ENCODE measurements around the gene AFM.

DNA sequence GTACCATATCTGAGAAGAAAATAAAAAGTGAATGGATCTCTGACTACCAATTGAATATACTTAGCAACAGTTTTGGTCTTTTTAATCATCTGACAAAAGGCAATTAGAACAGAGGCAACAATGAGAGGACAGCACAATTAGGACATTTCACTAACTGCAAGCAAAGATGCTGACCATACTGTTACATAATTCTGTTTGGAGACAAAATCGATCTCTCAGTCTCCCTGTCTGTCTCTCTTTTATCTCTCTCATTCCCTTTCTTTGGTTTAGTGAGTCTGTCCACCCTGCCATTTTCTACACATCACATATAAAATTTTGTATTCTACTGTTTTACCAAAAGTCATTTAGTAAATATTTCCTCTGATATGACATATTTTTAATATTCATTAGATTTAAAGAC is 2.2 kb upstream of the AFM start:
- TF ChIP-seq PHF21A (CRISPR knock-in tag; IDR thresholded peaks at IDR 0.05) (no peak), SIN3A (IDR thresholded peaks at IDR 0.05; ENCODE audit: borderline replicate concordance, low read depth, low read length) (no peak), FOXK2 (IDR thresholded peaks at IDR 0.05) (no peak), EP300 (IDR thresholded peaks at IDR 0.05; ENCODE audit: low read depth in 2 of 2, low read length in 2 of 2) (no peak), EP300 (CRISPR knock-in tag; IDR thresholded peaks at IDR 0.05; ENCODE audit: borderline replicate concordance) (no peak), CTCF (CRISPR knock-in tag; IDR thresholded peaks at IDR 0.05) (no peak), DPF2 (CRISPR knock-in tag; IDR thresholded peaks at IDR 0.05; ENCODE audit: borderline replicate concordance, low read depth) (no peak), EZH2 (conservative IDR thresholded peaks at IDR 0.05; ENCODE audit: low read depth, low read length) (no peak), ZNF570 (CRISPR knock-in tag; IDR thresholded peaks at IDR 0.05; ENCODE audit: borderline replicate concordance) (no peak)
- TF ChIP-seq, protein P1, sequence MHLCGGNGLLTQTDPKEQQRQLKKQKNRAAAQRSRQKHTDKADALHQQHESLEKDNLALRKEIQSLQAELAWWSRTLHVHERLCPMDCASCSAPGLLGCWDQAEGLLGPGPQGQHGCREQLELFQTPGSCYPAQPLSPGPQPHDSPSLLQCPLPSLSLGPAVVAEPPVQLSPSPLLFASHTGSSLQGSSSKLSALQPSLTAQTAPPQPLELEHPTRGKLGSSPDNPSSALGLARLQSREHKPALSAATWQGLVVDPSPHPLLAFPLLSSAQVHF (CRISPR knock-in tag; IDR thresholded peaks at IDR 0.05) = no peak
- TF ChIP-seq, protein P2, sequence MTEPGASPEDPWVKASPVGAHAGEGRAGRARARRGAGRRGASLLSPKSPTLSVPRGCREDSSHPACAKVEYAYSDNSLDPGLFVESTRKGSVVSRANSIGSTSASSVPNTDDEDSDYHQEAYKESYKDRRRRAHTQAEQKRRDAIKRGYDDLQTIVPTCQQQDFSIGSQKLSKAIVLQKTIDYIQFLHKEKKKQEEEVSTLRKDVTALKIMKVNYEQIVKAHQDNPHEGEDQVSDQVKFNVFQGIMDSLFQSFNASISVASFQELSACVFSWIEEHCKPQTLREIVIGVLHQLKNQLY (CRISPR knock-in tag; IDR thresholded peaks at IDR 0.05) = no peak
- TF ChIP-seq, protein P3, sequence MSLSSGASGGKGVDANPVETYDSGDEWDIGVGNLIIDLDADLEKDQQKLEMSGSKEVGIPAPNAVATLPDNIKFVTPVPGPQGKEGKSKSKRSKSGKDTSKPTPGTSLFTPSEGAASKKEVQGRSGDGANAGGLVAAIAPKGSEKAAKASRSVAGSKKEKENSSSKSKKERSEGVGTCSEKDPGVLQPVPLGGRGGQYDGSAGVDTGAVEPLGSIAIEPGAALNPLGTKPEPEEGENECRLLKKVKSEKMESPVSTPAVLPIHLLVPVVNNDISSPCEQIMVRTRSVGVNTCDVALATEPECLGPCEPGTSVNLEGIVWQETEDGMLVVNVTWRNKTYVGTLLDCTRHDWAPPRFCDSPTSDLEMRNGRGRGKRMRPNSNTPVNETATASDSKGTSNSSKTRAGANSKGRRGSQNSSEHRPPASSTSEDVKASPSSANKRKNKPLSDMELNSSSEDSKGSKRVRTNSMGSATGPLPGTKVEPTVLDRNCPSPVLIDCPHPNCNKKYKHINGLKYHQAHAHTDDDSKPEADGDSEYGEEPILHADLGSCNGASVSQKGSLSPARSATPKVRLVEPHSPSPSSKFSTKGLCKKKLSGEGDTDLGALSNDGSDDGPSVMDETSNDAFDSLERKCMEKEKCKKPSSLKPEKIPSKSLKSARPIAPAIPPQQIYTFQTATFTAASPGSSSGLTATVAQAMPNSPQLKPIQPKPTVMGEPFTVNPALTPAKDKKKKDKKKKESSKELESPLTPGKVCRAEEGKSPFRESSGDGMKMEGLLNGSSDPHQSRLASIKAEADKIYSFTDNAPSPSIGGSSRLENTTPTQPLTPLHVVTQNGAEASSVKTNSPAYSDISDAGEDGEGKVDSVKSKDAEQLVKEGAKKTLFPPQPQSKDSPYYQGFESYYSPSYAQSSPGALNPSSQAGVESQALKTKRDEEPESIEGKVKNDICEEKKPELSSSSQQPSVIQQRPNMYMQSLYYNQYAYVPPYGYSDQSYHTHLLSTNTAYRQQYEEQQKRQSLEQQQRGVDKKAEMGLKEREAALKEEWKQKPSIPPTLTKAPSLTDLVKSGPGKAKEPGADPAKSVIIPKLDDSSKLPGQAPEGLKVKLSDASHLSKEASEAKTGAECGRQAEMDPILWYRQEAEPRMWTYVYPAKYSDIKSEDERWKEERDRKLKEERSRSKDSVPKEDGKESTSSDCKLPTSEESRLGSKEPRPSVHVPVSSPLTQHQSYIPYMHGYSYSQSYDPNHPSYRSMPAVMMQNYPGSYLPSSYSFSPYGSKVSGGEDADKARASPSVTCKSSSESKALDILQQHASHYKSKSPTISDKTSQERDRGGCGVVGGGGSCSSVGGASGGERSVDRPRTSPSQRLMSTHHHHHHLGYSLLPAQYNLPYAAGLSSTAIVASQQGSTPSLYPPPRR (CRISPR knock-in tag; IDR thresholded peaks at IDR 0.05; ENCODE audit: borderline replicate concordance) = no peak
